ENCODE data around the gene GRK5. TPM values are rescaled to one million over a fixed set of nuclear protein-coding genes. Genes with fewer than 3 reads are reported as not detected.

The GRK5 gene
- total RNA-seq, 1 experiment from 2014 or later: 4.5 TPM

GRCh38 chr10:119288574-119289001, 81.2 kb downstream of the GRK5 start:
- Histone ChIP-seq H3K9me3 (ENCODE audit: low read length) (no peaks in the 10 kb centered on the region), H3K4me3 (ENCODE audit: low read length) (no peak overlapping the region), H3K27me3 (ENCODE audit: low read length) (no peaks in the 10 kb centered on the region), H3K36me3 (ENCODE audit: low read depth, low read length) (no peaks in the 10 kb centered on the region), H3K4me2 (ENCODE audit: low read length) (no peak overlapping the region), H3F3A (ENCODE audit: low read length, unreplicated experiment) (no peaks in the 10 kb centered on the region), H3K79me2 (ENCODE audit: low read length) (no peaks in the 10 kb centered on the region), H3K9me2 (replicated peaks; ENCODE audit: low read length) (no peaks in the 10 kb centered on the region), H2AFZ (ENCODE audit: low read length) (no peak overlapping the region), H4K20me1 (ENCODE audit: low read length) (no peaks in the 10 kb centered on the region), H3K9ac (ENCODE audit: low read length) (no peak overlapping the region), H3K27ac (ENCODE audit: low read length) (no peak overlapping the region), H3K4me1 (ENCODE audit: insufficient read depth, low read length) (no peaks in the 10 kb centered on the region)
- ChIA-PET POLR2A (ENCODE audit: unreplicated experiment) (no interaction called here), CTCF (no interaction called here)
- no peak for TF ChIP-seq CTCF (conservative IDR thresholded peaks at IDR 0.05; ENCODE audit: low read depth, low read length)
- intact Hi-C loops (cut with micrococcal nuclease): no loop called here
- DNase-seq: no peak
- ATAC-seq: no peak
- no TSS peak for BruUV-seq (replicated peaks)

GRCh38 chr10:119289227-119289920, 82.0 kb downstream of the GRK5 start:
- H3K79me2 ChIP-seq (ENCODE audit: low read length): no peaks in the 10 kb centered on the region
- no peak for ATAC-seq
- H3K36me3 ChIP-seq (ENCODE audit: low read depth, low read length): no peaks in the 10 kb centered on the region
- POLR2A ChIA-PET (ENCODE audit: unreplicated experiment): interaction anchor here (0.6 kb wide), 1 partner anchor 10 kb away, joined by 3 read pairs; no protein-coding TSS in a partner anchor
- no peak for TF ChIP-seq EZH2 (IDR thresholded peaks at IDR 0.05; ENCODE audit: low read length, unreplicated experiment)
- H3K9me2 ChIP-seq (replicated peaks; ENCODE audit: low read length): no peaks in the 10 kb centered on the region
- no peaks in the 10 kb centered on the region for H3K27me3 ChIP-seq (ENCODE audit: low read length)
- CTCF ChIA-PET: interaction anchor here (0.6 kb wide), 1 partner anchor 34 kb away, joined by 6 read pairs; no protein-coding TSS in a partner anchor
- no peak for DNase-seq
- intact Hi-C loops (cut with micrococcal nuclease): no loop called here
- H3K4me2 ChIP-seq (ENCODE audit: low read length): no peak overlapping the region
- no peak overlapping the region for H2AFZ ChIP-seq (ENCODE audit: low read length)
- H3K9ac ChIP-seq (ENCODE audit: low read length): no peak overlapping the region
- no peak overlapping the region for H3K27ac ChIP-seq (ENCODE audit: low read length)
- H4K20me1 ChIP-seq (ENCODE audit: low read length): no peaks in the 10 kb centered on the region
- no peaks in the 10 kb centered on the region for H3K4me1 ChIP-seq (ENCODE audit: insufficient read depth, low read length)
- H3K4me3 ChIP-seq (ENCODE audit: low read length): no peak overlapping the region
- no TSS peak for BruUV-seq (replicated peaks)
- no peaks in the 10 kb centered on the region for H3F3A ChIP-seq (ENCODE audit: low read length, unreplicated experiment)
- no peaks in the 10 kb centered on the region for H3K9me3 ChIP-seq (ENCODE audit: low read length)

GRCh38 chr10:119290301-119291048, 83.1 kb downstream of the GRK5 start:
- CTCF ChIA-PET: interaction anchor here (0.6 kb wide), 1 partner anchor 33 kb away, joined by 6 read pairs; no protein-coding TSS in a partner anchor
- H3K4me3 ChIP-seq (ENCODE audit: low read length): no peak overlapping the region
- ATAC-seq (no peak), DNase-seq (no peak)
- no peak overlapping the region for H3K9ac ChIP-seq (ENCODE audit: low read length)
- intact Hi-C loops (cut with micrococcal nuclease): no loop called here
- TF ChIP-seq EZH2 (IDR thresholded peaks at IDR 0.05; ENCODE audit: low read length, unreplicated experiment) (no peak), CTCF (conservative IDR thresholded peaks at IDR 0.05; ENCODE audit: low read depth, low read length) (no peak), EZH2phosphoT487 (IDR thresholded peaks at IDR 0.05; ENCODE audit: borderline replicate concordance, low read length) (no peak)
- H3K4me2 ChIP-seq (ENCODE audit: low read length): no peak overlapping the region
- no peaks in the 10 kb centered on the region for H4K20me1 ChIP-seq (ENCODE audit: low read length)
- H3K36me3 ChIP-seq (ENCODE audit: low read depth, low read length): no peaks in the 10 kb centered on the region
- H3K4me1 ChIP-seq (ENCODE audit: insufficient read depth, low read length): no peaks in the 10 kb centered on the region
- BruUV-seq (replicated peaks): no TSS peak
- H3K79me2 ChIP-seq (ENCODE audit: low read length): no peaks in the 10 kb centered on the region
- no peaks in the 10 kb centered on the region for H3F3A ChIP-seq (ENCODE audit: low read length, unreplicated experiment)
- POLR2A ChIA-PET (ENCODE audit: unreplicated experiment): no interaction called here
- H3K27ac ChIP-seq (ENCODE audit: low read length): no peak overlapping the region
- no peaks in the 10 kb centered on the region for H3K9me2 ChIP-seq (replicated peaks; ENCODE audit: low read length)
- no peaks in the 10 kb centered on the region for H3K9me3 ChIP-seq (ENCODE audit: low read length)
- H2AFZ ChIP-seq (ENCODE audit: low read length): no peak overlapping the region
- H3K27me3 ChIP-seq (ENCODE audit: low read length): no peaks in the 10 kb centered on the region
